ENCODE measurements around the gene ARHGAP30. TPM values are rescaled to one million over a fixed set of nuclear protein-coding genes. Genes with fewer than 3 reads are reported as not detected.

Gene ARHGAP30
- total and polyA plus RNA-seq, 2 of the 8 experiments (the other 6 are each of a cell fraction or from before 2014, with no cell fraction given), result 0.27 to 0.39 TPM

DNA sequence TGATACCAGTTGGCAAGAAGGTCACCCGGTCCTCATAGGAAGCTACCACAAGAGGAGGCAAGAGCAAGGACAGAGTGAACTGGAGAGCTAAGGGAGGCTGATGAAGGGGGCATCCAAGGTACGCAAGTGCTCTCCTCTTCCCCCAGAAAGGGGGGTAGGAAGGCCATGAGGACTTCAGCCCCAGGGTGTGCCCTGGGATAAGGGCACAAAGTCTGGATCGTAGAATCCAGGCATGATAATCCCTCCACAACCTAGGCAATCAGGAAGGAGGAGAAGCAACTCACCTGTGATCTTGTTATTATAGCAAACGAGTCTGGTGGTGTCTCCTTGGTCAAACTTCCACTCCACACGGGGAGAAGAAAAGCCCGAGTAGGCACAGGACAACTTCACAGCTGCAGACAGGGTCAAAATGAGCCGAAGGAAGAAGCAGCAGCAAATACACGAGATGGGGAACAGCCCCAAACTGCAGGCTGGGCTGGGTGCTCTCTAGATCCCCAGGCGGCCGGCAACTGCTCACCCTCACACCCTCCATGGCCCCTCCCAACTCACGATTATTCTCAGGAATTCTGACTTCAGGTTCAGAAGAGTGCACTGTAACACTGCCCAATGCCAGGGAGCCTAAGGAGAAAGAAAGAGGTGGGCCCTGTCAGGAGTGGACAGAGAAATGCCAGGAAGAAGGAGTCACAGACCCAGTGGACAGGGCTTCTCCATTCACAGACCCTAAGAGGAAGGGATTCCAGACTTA lies 68.8 kb downstream of the ARHGAP30 start (continued):
- no peak for TF ChIP-seq SRF (IDR thresholded peaks at IDR 0.05; ENCODE audit: low read depth, low read length)
- TF ChIP-seq HDAC2 (IDR thresholded peaks at IDR 0.05; ENCODE audit: borderline replicate concordance in 1 of 2, low read depth in 2 of 2, low read length in 2 of 2), result no peak
- no peak for TF ChIP-seq BRCA1 (IDR thresholded peaks at IDR 0.05; ENCODE audit: low read depth, low read length)

All from H1 (cell line).